SK-N-MC (cell line): ENCODE results near the gene C8A.

ENCODE experiments used
- EZH2 ChIP-seq: fragments of 200-600 bp; sonication (generic); IDR thresholded peaks from one replicate; pipeline ENCODE4 v1.6.1; 2017; ENCODE audit warnings: antibody characterized with exemption
- FOXP2 ChIP-seq: optimal IDR thresholded peaks from 2 replicates; pipeline ENCODE3; 2011; ENCODE audit warnings: mild to moderate bottlenecking, moderate library complexity; ENCODE audit not compliant: insufficient read depth; ENCODE audit errors: extremely low read length, control extremely low read depth

- TF ChIP-seq FOXP2: no peak
- TF ChIP-seq EZH2: no peak
These were observed 26.2 kb downstream of the C8A start for GRCh38 chr1:56880774-56881173.
